IMR-90 (cell line): Measurements from ENCODE around the gene KLHL12. TPM values are rescaled to one million over a fixed set of nuclear protein-coding genes. Genes with fewer than 3 reads are reported as not detected.

Source experiments
- ATAC-seq: fragments of 200-7000 bp; cut with Tn5 transposase; 2 replicates; pipeline ENCODE4 v1.9.1; 2020; ENCODE audit warnings: low read depth, mild to moderate bottlenecking, moderate library complexity
- BruUV-seq: library from RNA; stranded (reverse); fragments of 400-500 nt; replicated peaks from 2 replicates; lab custom pipeline; 2021; lab: Mats Ljungman, UMichigan
- CTCF ChIA-PET: fragments of 300-600 bp; formaldehyde crosslinking; extraction: SDS; loops from one replicate; lab custom pipeline; 2021; ENCODE audit warnings: antibody characterized with exemption; lab: Yijun Ruan, JAX
- POLR2A ChIA-PET: fragments of 300-600 bp; sonication (Branson Sonifier 250); formaldehyde crosslinking; loops from one replicate; lab custom pipeline; 2022; ENCODE audit warnings: antibody characterized with exemption; ENCODE audit not compliant: unreplicated experiment; lab: Charles Lee
- DNase-seq: peaks from one replicate; pipeline ENCODE4 v3.0.0; 2013
- H2AFZ ChIP-seq: replicated peaks from 2 replicates; pipeline ENCODE3; 2013; ENCODE audit warnings: low read length, mild to moderate bottlenecking; ENCODE audit not compliant: poor library complexity
- H2AK5ac ChIP-seq: 2 replicates; pipeline ENCODE4 v1.6.1; 2013; ENCODE audit warnings: low read depth, low read length, inconsistent platforms
- H2AK9ac ChIP-seq: replicated peaks from 2 replicates; pipeline ENCODE3; 2013; ENCODE audit warnings: mild to moderate bottlenecking, low read depth, low read length, moderate library complexity; ENCODE audit not compliant: poor library complexity
- H2BK120ac ChIP-seq: 2 replicates; pipeline ENCODE4 v1.6.1; 2013; ENCODE audit warnings: low read depth, low read length, inconsistent platforms
- H2BK15ac ChIP-seq: 3 replicates; pipeline ENCODE4 v1.6.1; 2013; ENCODE audit warnings: low read depth, low read length, inconsistent platforms
- H2BK20ac ChIP-seq: 2 replicates; pipeline ENCODE4 v1.6.1; 2013; ENCODE audit warnings: low read depth, mild to moderate bottlenecking, inconsistent platforms, low read length, moderate library complexity
- H2BK5ac ChIP-seq: 2 replicates; pipeline ENCODE4 v1.6.1; 2013; ENCODE audit warnings: mild to moderate bottlenecking, low read depth, low read length, inconsistent platforms; ENCODE audit not compliant: poor library complexity, severe bottlenecking
- H3K14ac ChIP-seq: replicated peaks from 2 replicates; pipeline ENCODE4 v1.6.1; 2013; ENCODE audit warnings: low read depth, low read length, inconsistent platforms
- H3K18ac ChIP-seq: 2 replicates; pipeline ENCODE4 v1.6.1; 2013; ENCODE audit warnings: low read depth, low read length, control low read depth
- H3K23ac ChIP-seq: 2 replicates; pipeline ENCODE4 v1.6.1; 2013; ENCODE audit warnings: low read depth, low read length, inconsistent platforms
- H3K27ac ChIP-seq: 2 replicates; pipeline ENCODE4 v1.5.1; 2013; ENCODE audit warnings: mild to moderate bottlenecking, control low read depth, low read length; ENCODE audit not compliant: insufficient read depth
- H3K27me3 ChIP-seq: 2 replicates; pipeline ENCODE4 v1.6.1; 2013; ENCODE audit warnings: low read length; ENCODE audit not compliant: control insufficient read depth, insufficient read depth
- H3K36me3 ChIP-seq: 2 replicates; pipeline ENCODE4 v1.6.1; 2013; ENCODE audit warnings: low read length, mixed read lengths; ENCODE audit not compliant: control insufficient read depth, insufficient read depth
- H3K4ac ChIP-seq: 2 replicates; pipeline ENCODE4 v1.6.1; 2013; ENCODE audit warnings: low read depth, low read length, inconsistent platforms
- H3K4me1 ChIP-seq: 2 replicates; pipeline ENCODE4 v1.6.1; 2013; ENCODE audit warnings: low read length, mixed read lengths; ENCODE audit not compliant: control insufficient read depth, insufficient read depth
- H3K4me2 ChIP-seq: 2 replicates; pipeline ENCODE4 v1.6.1; 2013; ENCODE audit warnings: low read depth, mild to moderate bottlenecking, control low read depth, low read length, moderate library complexity
- H3K4me3 ChIP-seq: 2 replicates; pipeline ENCODE4 v1.5.1; 2013; ENCODE audit warnings: low read depth, mild to moderate bottlenecking, control low read depth, low read length, moderate library complexity; ENCODE audit not compliant: insufficient read depth
- H3K56ac ChIP-seq: 2 replicates; pipeline ENCODE4 v1.6.1; 2013; ENCODE audit warnings: low read length, inconsistent platforms; ENCODE audit not compliant: insufficient read depth; ENCODE audit errors: extremely low read depth
- H3K79me1 ChIP-seq, 2 experiments: 2 replicates each; pipeline ENCODE4 v1.6.1; 2013; ENCODE audit warnings: low read length in 2 of 2, inconsistent platforms in 1 of 2, low read depth in 1 of 2
- H3K9ac ChIP-seq: 2 replicates; pipeline ENCODE4 v1.6.1; 2013; ENCODE audit warnings: low read depth, low read length, control low read depth
- H3K9me1 ChIP-seq: 2 replicates; pipeline ENCODE4 v1.6.1; 2013; ENCODE audit warnings: low read length, inconsistent platforms; ENCODE audit not compliant: insufficient read depth
- H3K9me3 ChIP-seq: 2 replicates; pipeline ENCODE4 v1.6.1; 2013; ENCODE audit warnings: low read length; ENCODE audit not compliant: control insufficient read depth, insufficient read depth
- H4K20me1 ChIP-seq: 2 replicates; pipeline ENCODE4 v1.6.1; 2013; ENCODE audit warnings: low read length, inconsistent platforms; ENCODE audit not compliant: insufficient read depth
- H4K5ac ChIP-seq: 2 replicates; pipeline ENCODE4 v1.6.1; 2013; ENCODE audit warnings: mild to moderate bottlenecking, low read depth, low read length, control low read depth
- H4K8ac ChIP-seq, 2 experiments: 2 replicates each; pipeline ENCODE4 v1.6.1; 2013; ENCODE audit warnings: low read depth in 2 of 2, low read length in 2 of 2, control low read depth in 1 of 2, inconsistent platforms in 1 of 2
- H4K91ac ChIP-seq: 2 replicates; pipeline ENCODE4 v1.6.1; 2013; ENCODE audit warnings: low read depth, low read length, inconsistent platforms; ENCODE audit not compliant: insufficient read depth
- BHLHE40 ChIP-seq: fragments of 150-350 bp; IDR thresholded peaks from 2 replicates; pipeline ENCODE4 v1.6.1; 2016; ENCODE audit warnings: mild to moderate bottlenecking, low read depth, low read length
- CEBPB ChIP-seq: IDR thresholded peaks from 2 replicates; pipeline ENCODE4 v1.6.1; 2012; ENCODE audit warnings: low read depth, low read length, improper control_type of control experiment
- CHD1 ChIP-seq: IDR thresholded peaks from 2 replicates; pipeline ENCODE4 v1.6.1; 2012; ENCODE audit warnings: low read depth, low read length, improper control_type of control experiment
- CTCF ChIP-seq: conservative IDR thresholded peaks from 2 replicates; pipeline ENCODE4 v1.5.1; 2012; ENCODE audit warnings: mild to moderate bottlenecking, low read depth, low read length, improper control_type of control experiment
- FOS ChIP-seq: fragments of 150-350 bp; IDR thresholded peaks from 2 replicates; pipeline ENCODE4 v1.6.1; 2016; ENCODE audit warnings: low read depth, low read length
- MAFK ChIP-seq: IDR thresholded peaks from 2 replicates; pipeline ENCODE4 v1.6.1; 2012; ENCODE audit warnings: low read depth, low read length, improper control_type of control experiment
- MAZ ChIP-seq: IDR thresholded peaks from 2 replicates; pipeline ENCODE4 v1.6.1; 2012; ENCODE audit warnings: low read depth, mild to moderate bottlenecking, low read length, improper control_type of control experiment, moderate library complexity, borderline replicate concordance
- MXI1 ChIP-seq: IDR thresholded peaks from 2 replicates; pipeline ENCODE4 v1.6.1; 2012; ENCODE audit warnings: low read depth, mild to moderate bottlenecking, low read length, moderate library complexity, borderline replicate concordance
- NFE2L2 ChIP-seq: fragments of 150-350 bp; IDR thresholded peaks from 2 replicates; pipeline ENCODE4 v1.6.1; 2016; ENCODE audit warnings: low read depth, mild to moderate bottlenecking, low read length
- POLR2A ChIP-seq: IDR thresholded peaks from 2 replicates; pipeline ENCODE4 v1.6.1; 2012; ENCODE audit warnings: mild to moderate bottlenecking, low read depth, low read length
- RAD21 ChIP-seq: IDR thresholded peaks from 2 replicates; pipeline ENCODE4 v1.6.1; 2012; ENCODE audit warnings: low read length, improper control_type of control experiment
- RCOR1 ChIP-seq: IDR thresholded peaks from 2 replicates; pipeline ENCODE4 v1.6.1; 2012; ENCODE audit warnings: mild to moderate bottlenecking, low read length, improper control_type of control experiment; ENCODE audit not compliant: insufficient replicate concordance
- RFX5 ChIP-seq: IDR thresholded peaks from 2 replicates; pipeline ENCODE4 v1.8.0; 2012; ENCODE audit warnings: low read depth, mild to moderate bottlenecking, low read length, moderate library complexity
- SMC3 ChIP-seq: fragments of 150-350 bp; IDR thresholded peaks from 2 replicates; pipeline ENCODE4 v1.6.1; 2016; ENCODE audit warnings: low read depth, mild to moderate bottlenecking, antibody characterized with exemption, low read length, moderate library complexity
- WGBS, 2 experiments: methylation state at CpG; one replicate each; pipeline versions ENCODE4 v1.1.5 to v1.1.7; 2013; ENCODE audit warnings: missing lambda C conversion rate in 2 of 2; ENCODE audit not compliant: insufficient read length in 1 of 2; ENCODE audit errors: extremely low coverage in 2 of 2; 5-methylcytosine and 5-hydroxymethylcytosine counted together
- dilution Hi-C: fragments of 300-500 bp; cut with HindIII; formaldehyde crosslinking; loops from one replicate; pipeline ENCODE4 v1.14.3; 2018; ENCODE audit warnings: low sequenced_read_pairs; ENCODE audit not compliant: unreplicated experiment
- in situ Hi-C: fragments of 300-500 bp; cut with MboI; formaldehyde crosslinking; loops from 3 replicates; pipeline ENCODE4 v1.14.3; 2019; ENCODE audit warnings: low sequenced_read_pairs, inconsistent platforms, mixed read lengths
- intact Hi-C: fragments of 100-400 bp; cut with micrococcal nuclease; formaldehyde crosslinking; loops from 2 replicates; pipeline ENCODE4 v1.10.0; 2022
- polyA plus RNA-seq, 3 experiments: library from polyadenylated mRNA; depleted of rRNA; stranded (reverse); fragments of >200 nt; gene quantifications; 2 replicates each; pipeline ENCODE4 v1.2.3, GENCODE V29; 2012; ENCODE audit warnings: low replicate concordance in 1 of 3
- total RNA-seq: library from RNA; depleted of rRNA; stranded (reverse); fragments of >200 nt; gene quantifications from 2 replicates; pipeline ENCODE4 v1.2.3, GENCODE V29; 2012
- TF ChIP-seq, protein P1 (sequence below): fragments of 150-350 bp; IDR thresholded peaks from 2 replicates; pipeline ENCODE4 v1.6.1; 2016; ENCODE audit warnings: low read depth, mild to moderate bottlenecking, low read length, moderate library complexity, borderline replicate concordance

KLHL12 gene
- total and polyA plus RNA-seq, 2 of the 4 experiments (the other 2 are of a cell fraction): 17.2 to 38.4 TPM

GRCh38 chr1:202890392-202890791 lies 36.6 kb downstream of the KLHL12 start:
- CTCF ChIA-PET: no interaction called here
- Histone ChIP-seq H3K27me3 (no peaks in the 10 kb centered on the region), H4K8ac (no peak overlapping the region), H4K91ac (no peak overlapping the region), H3K14ac (no peak overlapping the region), H2BK20ac (no peak overlapping the region), H3K23ac (no peak overlapping the region), H3K9me3 (no peaks in the 10 kb centered on the region), H3K9me1 (no peaks in the 10 kb centered on the region), H3K56ac (no peak overlapping the region), H2BK15ac (no peak overlapping the region), H3K18ac (no peak overlapping the region), H3K4me1 (no peaks in the 10 kb centered on the region), H4K5ac (no peak overlapping the region), H3K4ac (no peak overlapping the region), H3K36me3 (peaks cover 15% of the 10 kb centered on the region), H3K4me3 (no peak overlapping the region), H3K27ac (no peak overlapping the region), H2AFZ (no peak overlapping the region), H3K4me2 (no peak overlapping the region), H2BK5ac (no peak overlapping the region), H2BK120ac (no peak overlapping the region), H2AK5ac (no peak overlapping the region), H3K79me1 (peaks cover 9 to 18% of the 10 kb centered on the region in 2 experiments; a peak in 3 of 4 replicates), H4K20me1 (no peaks in the 10 kb centered on the region), H2AK9ac (no peak overlapping the region), H3K9ac (no peak overlapping the region)
- in situ Hi-C loops: no loop called here
- TF ChIP-seq SMC3 (no peak), CEBPB (no peak), BHLHE40 (no peak), RAD21 (no peak), NFE2L2 (no peak), CHD1 (no peak), POLR2A (no peak), MAFK (no peak), MXI1 (no peak), RFX5 (no peak), FOS (no peak), CTCF (no peak), RCOR1 (no peak), MAZ (no peak)
- TF ChIP-seq, protein P1, sequence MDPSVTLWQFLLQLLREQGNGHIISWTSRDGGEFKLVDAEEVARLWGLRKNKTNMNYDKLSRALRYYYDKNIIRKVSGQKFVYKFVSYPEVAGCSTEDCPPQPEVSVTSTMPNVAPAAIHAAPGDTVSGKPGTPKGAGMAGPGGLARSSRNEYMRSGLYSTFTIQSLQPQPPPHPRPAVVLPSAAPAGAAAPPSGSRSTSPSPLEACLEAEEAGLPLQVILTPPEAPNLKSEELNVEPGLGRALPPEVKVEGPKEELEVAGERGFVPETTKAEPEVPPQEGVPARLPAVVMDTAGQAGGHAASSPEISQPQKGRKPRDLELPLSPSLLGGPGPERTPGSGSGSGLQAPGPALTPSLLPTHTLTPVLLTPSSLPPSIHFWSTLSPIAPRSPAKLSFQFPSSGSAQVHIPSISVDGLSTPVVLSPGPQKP: no peak
- intact Hi-C loops: no loop called here
- no TSS peak for BruUV-seq
- POLR2A ChIA-PET: no interaction called here
- dilution Hi-C loops: no loop called here
- ATAC-seq (no peak), DNase-seq (no peak)
- no CpG with 5 or more reads among the region's 4 CpGs for WGBS, 2 experiments
